Measurements from ENCODE around the gene PITRM1.
"Not testable (repeated sequence)": the region's sequence is repeated elsewhere in the genome, so short reads cannot be mapped to it uniquely, and the experiment has no call there.

Gene PITRM1

DNA sequence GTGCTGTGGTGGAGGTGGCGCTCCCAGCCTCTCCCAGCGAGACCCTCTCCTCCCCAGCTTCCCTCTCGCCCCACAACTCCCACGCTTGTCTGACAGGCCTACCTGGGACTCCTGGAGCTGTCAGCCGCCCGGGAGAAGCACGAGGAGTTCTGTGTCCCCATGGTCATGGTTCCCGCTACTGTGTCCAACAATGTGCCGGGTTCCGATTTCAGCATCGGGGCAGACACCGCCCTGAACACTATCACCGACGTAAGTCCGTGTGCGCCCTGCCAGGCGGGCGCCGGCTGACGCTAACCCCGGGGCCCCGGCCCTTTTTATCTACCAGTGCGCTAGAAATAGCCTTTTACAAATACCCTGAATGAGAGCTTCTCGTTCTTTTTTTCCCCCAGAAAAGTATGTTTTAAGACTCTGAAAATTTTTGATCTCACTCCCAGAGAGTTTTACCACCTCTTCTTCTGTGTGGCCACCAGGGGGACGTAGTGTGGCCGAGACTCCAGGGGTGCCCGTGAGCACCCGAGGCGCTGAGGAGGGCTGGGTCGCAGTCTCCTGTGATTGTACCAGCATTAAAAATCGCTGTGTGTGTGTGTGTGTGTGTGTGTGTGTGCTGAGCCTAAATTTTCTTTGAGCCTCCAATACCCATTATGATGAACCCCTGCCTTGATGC is 52.7 kb downstream of the PITRM1 start:
- DNase-seq: no peak

DNA sequence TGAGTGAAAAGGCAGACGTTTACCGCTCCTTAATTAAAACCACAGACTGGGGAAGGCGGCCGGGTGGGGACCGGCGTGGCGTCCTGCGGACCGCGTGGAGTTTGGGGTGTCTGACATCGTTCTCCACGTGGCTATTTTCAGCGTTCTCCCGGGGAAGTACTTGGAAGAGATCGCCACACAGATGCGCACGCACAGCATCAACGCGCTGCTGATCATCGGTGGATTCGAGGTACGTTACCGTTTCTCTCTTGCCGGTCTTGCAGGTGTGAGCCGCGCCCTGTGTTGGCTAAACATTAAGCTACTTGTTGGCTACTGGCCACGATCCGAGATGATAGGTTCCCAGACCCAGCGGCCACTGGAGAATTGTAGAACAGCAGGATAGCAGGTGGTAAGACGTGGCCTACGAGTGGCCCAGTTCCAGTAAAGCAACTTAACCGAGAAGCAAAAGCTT is 53.9 kb downstream of the PITRM1 start:
- no peak for DNase-seq

DNA sequence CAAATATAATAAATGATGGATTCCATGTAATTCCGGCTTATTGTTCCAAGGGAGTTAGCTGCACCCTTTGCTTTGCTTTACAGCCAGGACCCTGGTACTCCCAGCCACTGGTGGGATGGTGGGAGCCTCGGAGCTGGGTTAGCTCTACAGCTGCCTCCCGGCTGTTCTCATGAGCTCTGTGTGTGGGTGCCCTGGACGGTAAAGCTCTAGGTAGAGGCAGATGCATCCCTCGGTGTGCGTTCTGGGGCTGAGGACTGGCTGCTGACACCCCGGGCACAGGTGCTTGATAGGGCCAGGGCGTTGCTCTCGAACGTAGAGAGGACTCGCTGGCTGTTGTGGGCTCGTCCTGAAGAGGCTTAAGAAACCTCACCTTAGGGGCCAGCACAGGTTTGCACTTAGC is 55.1 kb downstream of the PITRM1 start:
- no peak for DNase-seq

DNA sequence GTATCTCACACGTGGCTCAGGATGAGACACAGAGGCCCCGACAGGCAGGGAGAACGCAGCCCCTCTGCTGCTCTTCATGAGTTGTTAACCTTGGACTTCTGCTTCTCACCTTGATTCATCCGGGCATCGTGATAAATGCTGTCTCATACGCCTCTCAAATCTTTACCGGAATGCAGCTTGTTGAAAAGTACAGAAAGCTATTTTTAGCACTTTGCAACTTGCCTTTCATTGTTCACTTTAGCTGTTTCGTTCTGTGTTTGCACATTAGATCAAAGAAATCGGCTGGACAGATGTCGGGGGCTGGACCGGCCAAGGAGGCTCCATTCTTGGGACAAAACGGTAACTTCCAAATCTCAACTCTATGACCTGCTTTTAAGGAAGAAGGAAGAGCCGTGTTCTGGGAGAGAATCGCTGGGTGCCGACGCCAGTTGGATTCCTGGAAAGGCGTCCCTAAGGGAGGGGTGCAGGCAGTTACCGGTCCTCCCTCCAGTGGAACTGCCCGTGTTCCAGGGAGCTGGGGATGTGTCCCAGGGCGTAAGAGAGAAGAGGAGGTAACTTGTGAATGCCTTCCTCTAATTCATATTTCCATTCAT is 56.0 kb downstream of the PITRM1 start:
- DNase-seq: no peak

DNA sequence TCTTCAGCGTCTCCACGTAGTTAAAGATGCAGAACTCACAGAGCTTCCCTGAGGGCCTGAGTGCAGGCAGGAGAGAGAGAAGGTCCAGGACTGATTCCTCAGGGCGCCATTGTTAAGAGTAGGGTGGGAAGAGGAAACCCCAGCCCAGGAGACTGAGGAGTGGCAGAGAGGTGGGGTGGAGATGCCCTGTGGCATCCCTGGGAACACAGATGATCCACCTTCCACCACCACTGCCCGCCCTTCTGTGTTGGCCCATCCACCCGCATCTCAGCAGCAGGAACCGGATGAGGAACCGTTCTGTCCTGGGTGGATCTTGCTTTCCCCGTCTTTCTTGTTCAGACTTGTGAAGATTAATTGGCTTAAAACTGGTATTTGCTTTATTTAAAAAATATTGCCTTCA is 56.9 kb downstream of the PITRM1 start:
- no peak for DNase-seq

DNA sequence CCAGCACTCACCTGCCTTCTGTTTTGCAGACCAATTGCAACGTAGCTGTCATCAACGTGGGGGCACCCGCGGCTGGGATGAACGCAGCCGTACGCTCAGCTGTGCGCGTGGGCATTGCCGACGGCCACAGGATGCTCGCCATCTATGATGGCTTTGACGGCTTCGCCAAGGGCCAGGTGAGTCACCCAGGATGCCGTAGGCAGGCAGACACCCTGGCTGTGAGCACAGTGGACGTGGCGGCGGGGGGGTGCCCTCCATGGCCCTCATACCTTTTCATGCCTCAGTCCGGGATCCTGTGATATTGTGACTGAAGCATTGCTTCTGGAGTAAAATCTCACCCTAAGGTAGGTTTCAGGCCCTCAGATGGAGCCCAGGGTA is 59.2 kb downstream of the PITRM1 start:
- no peak for DNase-seq

DNA sequence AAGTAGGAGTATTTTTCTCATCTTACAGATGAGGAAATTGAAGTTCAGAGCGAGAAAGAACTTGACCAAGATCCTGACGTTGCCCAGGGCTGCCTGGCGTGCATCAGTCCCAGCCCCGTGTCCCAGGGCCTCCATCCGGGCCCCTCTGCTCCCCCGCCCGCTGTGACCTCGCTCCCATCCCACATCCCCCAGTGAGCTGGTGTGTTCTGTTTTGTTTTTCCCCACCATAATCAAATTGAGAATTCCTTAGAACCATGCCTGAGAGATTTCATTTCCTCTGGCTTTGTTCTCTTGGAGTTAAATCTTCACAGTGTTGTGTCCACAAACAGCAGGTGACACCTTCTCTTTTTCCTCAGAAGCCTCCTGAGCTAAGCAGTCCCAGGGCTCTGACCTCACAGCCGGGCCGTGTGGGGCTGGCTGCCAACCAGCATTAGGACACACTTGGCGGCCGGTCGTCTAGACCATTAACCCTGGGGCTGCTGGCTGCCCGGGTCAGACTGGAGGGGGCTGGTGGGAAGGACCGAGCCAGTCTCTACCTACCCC is 60.9 kb downstream of the PITRM1 start:
- DNase-seq: no peak

DNA sequence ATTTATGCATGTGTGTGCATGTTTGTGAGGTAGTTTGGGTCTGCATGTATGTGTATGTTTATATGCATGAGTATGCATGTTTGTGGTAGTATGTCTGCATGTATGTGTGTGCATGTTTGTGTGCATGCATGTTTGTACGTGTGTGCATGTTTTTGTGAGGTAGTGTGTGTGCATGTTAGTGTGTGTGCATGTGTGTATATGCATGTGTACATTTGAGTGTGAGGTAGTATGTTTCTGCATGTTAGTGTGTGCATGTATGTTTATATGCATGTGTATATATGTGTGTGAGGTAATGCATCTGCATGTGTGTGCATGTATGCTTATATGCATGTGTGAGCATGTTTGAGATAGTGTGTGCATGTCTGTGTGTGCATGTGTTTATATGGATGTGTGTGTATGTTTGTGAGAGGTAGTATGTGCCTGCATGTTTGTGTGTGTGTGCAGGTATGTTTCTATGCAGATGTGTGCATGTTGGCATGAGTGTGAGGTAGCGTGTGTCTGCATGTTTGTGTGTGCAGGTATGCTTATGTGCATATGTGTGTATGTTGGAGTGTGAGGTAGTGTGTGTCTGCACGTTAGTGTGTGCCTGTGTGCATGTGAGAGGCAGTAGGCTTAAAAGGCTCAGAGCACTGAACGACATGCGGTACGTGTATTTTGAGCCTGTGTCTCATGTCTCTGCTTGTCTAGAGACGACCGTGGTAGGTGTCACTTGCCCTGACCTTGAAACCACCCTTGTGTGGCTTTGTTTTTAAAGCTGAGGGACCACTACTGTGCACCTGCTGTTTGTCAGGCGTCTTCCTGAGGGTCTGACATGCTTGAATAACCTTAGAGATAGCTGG is 61.6 kb downstream of the PITRM1 start:
- DNase-seq: no peak

DNA sequence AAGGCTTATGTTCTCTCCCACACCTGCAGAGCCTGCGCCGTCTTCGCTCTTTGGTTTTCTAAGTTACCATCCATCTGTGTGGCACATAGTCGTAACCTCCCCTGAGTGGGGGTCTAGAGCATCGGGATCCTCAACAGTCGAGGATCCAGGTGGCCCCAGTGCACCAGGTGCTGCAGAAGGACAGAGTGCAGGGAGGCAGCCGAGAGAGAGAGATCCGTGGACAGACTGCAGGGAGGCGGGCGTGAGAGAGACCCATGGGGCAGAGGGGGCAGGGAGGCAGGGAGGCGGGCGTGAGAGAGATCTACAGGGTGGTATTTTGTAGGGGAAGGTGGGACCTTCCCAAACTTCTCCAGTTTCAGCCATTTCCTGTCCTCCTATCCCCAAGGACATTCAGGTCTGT is 62.9 kb downstream of the PITRM1 start:
- no peak for DNase-seq

DNA sequence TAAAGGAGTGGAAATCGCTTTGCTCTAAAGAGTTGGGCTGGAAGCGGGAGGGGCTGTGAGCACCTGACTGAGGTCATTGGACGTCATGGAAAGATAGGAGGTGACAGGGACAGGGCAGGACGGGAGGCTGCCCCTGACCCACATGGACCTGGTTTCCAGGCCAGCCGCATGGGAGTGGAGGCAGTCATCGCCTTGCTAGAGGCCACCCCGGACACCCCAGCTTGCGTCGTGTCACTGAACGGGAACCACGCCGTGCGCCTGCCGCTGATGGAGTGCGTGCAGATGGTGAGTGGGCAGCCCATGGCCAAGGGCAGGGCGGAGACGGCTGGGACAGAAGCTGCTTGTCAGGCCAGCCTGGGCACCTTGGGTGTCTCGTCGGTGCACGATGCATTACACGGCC is 63.4 kb downstream of the PITRM1 start:
- DNase-seq: no peak

DNA sequence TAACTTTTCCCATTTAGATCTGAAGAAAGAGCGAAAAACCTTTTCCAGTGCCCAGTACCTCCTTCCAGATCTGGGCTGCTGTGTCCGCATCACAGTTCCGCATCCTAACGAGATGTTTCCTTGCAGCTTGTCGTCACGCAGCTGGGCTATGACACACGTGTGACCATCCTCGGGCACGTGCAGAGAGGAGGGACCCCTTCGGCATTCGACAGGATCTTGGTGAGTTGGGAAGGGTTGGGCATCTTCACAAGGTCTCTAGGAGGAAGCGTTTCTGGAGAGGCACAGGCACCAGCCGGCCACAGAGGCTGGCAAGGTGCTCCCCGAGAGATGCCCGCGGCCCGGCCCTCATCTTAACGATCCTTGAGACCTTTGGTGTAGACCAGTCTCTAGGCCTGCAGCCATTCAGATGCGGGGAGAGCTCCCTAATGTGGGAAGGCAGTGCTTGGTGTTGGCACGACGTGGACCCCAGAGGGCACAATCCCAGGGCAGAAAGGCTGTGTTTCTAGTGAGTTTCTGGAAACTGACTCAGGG is 63.9 kb downstream of the PITRM1 start:
- DNase-seq: no peak

DNA sequence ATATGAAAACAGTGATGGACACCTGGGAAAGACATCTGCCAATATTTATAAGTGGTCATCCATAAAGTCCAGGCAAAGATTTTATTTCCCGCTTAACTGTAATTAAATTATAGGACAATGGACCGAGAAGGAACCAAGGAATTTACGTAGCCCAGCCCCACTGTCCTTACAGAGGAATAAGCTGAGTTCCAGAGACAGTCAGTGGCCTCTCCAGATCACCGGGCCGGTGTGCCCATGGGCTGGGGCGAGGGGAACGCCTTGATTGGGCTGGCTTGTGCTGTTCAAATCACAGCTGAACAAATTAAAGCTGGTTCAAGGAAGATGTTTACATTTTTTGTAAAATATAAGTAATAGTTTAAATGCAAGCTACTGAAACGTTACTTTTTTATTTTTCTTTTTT is 64.5 kb downstream of the PITRM1 start:
- no peak for DNase-seq

DNA sequence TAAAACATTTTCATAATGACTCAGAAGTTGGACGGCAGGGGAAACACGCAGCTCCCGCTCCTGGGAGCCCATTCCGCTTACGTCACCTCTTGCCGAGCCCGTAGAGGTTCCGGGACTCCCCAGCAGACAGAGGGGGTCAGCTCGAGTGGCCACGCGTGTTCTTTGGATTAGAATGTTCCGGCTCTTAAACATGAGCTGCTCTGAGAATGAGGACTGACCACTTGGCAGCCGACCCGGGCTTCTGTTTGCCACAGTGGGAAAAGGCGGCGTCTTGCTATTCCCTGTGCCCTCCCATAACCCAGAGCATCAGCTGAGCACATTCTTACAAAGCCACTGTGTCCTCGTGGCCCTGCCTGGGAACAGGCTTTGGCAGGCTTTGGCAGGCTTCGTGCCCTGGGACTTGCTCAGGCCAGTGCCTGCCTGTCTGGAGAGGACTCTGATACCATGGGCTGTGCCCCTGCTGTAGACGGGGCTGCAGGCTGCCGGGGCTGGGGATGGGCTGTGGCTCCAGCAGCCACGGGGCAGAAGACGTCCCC is 65.1 kb downstream of the PITRM1 start:
- DNase-seq: no peak

DNA sequence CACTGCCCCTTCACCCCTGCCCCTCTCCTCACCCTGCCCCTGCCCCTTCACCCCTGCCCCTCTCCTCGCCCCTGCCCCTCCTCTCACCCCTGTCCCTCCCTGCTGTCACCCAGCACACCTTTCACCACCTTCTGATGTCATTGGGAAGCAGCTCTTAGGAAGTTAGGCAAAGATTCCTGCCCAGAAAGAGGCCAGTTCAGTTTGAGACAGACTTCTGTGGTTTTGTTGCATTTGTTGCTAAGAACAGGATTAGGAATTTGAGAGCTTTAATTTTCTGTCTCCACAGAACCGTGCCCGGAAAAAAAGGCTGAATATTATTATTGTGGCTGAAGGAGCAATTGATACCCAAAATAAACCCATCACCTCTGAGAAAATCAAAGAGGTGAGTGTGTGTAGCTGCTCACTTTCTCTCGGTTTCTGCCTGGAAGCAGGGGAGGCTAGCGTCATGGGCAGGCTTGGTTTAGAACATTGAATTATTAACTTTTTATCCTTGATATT is 65.6 kb downstream of the PITRM1 start:
- no peak for DNase-seq

DNA sequence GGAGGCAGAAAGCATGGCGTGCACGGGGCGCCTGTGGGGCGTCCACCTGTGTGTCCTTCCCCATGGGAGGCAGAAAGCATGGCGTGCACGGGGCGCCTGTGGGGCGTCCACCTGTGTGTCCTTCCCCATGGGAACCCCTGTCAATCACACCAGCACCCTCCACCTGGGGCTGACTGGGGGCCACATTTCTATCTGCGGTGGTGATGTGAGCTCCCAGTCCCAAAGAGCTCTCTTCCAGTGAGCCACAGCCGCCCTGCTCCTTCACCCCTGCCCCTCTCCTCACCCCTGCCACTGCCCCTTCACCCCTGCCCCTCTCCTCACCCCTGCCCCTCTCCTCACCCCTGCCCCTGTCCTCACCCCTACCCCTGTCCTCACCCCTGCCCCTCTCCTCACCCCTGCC is 66.3 kb downstream of the PITRM1 start:
- not testable (repeated sequence) for DNase-seq

DNA sequence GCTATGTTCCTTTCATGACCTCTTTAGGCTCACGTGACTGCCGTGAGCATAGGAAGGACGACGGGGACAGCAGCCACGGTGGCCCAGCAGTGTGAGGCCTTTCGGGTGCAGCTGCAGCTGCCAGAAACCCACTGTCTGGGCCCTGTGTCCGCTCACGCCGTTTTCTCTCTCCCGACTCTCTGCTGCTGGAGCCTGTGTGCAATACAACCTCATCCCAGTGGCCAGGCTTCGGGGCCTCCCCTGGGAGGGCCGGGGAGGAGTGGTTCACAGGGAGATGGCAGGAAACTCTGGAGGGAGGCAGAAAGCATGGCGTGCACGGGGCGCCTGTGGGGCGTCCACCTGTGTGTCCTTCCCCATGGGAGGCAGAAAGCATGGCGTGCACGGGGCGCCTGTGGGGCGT is 66.7 kb downstream of the PITRM1 start:
- DNase-seq: no peak

DNA sequence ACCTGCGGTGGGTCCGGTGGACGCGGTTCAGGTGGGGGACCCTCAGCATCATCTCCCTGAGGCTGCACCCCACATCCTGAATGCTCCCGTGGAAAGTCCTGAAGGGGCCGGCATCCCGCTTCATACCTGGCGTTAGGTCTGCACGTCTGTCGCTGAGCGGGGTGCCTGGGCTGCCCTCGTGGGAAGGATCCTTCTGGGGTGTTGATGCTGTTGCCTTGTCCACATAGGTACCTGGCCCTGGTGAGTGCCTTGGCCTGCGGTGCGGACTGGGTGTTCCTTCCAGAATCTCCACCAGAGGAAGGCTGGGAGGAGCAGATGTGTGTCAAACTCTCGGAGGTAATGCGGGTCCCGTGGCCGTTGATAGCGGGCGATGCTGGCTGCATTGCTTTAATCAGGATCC is 67.4 kb downstream of the PITRM1 start:
- no peak for DNase-seq

DNA sequence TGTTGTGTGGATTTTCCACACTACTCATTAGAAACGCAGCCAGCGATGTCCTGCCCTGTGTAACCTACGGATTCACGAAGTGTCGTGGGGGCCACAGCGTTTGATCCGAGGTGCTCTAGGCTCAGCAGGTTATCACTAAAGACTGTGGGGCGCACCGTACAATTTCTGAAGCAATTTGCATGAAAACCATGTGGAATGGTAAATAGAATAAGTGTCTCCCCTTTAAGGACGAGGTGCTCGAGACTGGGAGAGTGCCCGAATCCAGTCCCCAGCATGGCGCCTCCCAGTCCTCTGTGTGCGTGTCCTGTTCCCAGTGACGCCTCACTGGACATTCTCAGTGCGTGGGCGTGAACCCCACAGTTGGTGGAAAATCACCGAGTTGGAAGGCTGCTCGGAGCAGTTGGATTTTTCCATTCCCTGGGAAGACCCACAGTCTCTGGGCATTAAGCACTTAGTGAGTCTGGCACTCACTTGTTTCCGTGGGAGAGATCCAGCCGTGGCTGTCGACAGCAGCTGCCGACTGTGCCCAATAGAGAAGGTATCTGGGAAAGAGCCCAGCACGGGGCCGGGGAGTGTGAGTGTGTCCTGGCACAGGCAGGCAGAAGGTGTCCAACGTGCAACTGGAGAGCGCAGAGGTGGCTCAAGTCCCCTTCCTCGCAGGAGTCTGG is 68.2 kb downstream of the PITRM1 start:
- no peak for DNase-seq

DNA sequence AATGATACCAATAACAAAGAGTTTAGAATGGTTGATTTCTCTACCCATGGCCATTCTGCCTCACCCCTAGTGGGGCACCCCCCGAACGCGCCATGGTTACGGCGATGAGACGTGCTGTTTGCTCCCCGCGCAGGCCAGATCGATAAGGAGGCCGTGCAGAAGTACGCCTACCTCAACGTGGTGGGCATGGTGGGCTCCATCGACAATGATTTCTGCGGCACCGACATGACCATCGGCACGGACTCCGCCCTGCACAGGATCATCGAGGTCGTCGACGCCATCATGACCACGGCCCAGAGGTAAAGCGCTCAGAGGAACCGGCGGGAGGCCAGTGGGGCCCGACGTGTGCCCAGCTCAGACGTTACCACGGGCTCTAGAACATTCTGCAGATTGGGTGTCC is 68.9 kb downstream of the PITRM1 start:
- no peak for DNase-seq

DNA sequence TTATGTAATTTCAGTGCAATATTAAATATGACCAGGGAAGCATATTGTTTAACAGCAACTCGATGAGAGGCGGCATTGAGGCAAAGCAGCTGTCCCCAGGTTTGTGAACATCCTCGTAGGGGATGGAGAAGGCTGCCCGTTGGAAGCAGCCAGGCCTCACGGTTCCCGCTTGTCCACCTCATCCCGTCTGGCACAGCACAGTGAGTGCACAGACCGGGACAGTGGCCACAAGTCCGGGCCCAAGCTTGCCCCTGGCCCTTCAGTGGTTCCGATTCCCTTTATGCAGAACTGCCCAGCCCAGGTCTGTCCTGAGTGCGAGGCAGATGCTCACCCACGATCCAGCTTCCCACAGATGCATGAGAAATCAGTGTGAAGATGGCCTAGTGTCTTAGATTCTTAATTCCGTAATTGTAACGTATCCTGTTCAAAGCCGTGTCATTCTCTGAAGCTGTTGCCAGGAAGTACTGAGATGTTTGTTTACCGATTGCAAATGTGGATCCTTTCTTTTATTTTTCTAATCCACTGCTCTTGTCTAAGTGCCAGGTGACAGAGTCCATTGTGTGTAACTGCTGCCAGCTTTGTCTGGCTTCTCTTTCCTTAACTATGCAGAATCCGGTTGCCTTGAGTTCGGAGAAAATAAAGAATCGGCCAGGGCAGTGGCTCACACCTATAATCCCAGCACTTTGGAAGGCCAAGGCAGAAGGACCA is 69.7 kb downstream of the PITRM1 start:
- DNase-seq: no peak

DNA sequence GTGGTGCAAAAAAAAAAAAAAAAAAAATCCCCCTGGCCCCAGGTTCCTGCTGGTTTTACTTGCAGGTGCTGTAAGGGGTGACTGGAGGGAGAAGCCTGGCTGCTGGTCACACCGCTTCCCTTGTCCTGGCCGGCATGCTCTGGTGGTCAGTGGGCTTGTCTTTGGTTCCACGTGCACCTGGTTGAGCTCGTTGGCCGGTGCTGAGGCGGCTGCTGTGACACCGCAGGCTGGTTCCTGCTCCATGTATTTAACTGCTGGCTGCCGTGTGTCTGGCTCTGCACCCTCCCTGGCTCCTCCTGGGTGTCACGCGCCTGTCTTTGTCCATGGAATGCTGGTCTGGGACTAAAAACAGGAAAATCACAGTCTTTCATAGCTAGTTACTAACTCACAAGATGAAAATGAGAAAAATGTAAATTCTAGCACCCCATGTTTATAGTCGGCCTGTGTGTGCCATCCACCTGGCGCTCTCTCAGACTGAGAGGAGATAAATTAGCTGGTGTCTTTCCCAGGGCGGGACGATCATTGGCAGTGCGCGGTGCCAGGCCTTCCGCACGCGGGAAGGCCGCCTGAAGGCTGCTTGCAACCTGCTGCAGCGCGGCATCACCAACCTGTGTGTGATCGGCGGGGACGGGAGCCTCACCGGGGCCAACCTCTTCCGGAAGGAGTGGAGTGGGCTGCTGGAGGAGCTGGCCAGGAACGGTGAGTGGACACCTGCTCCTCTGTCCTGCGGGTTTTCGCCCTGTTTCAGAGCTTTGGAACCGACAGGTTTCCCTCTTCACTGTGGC is 71.5 kb downstream of the PITRM1 start:
- DNase-seq: no peak

Measured in CD4-positive, alpha-beta T cell treated with Interleukin-10 for 1 hour (primary cell).